Ishikawa (cell line): ENCODE results near the gene SERINC3.

ENCODE experiments used
- CEBPB ChIP-seq: IDR thresholded peaks from 2 replicates; pipeline ENCODE4 v1.6.1; 2012
- CREB1 ChIP-seq: IDR thresholded peaks from 2 replicates; pipeline ENCODE4 v1.6.1; 2012; ENCODE audit warnings: low read depth
- EGR1 ChIP-seq: IDR thresholded peaks from 2 replicates; pipeline ENCODE4 v1.6.1; 2012
- EP300 ChIP-seq: IDR thresholded peaks from 2 replicates; pipeline ENCODE4 v1.6.1; 2012; ENCODE audit warnings: borderline replicate concordance
- FOXM1 ChIP-seq: IDR thresholded peaks from 2 replicates; pipeline ENCODE4 v1.6.1; 2012; ENCODE audit warnings: low read depth, borderline replicate concordance
- MAX ChIP-seq: IDR thresholded peaks from 2 replicates; pipeline ENCODE4 v1.6.1; 2012
- NFIC ChIP-seq: IDR thresholded peaks from 2 replicates; pipeline ENCODE4 v1.6.1; 2012
- RAD21 ChIP-seq: IDR thresholded peaks from 2 replicates; pipeline ENCODE4 v1.6.1; 2012; ENCODE audit warnings: low read depth
- REST ChIP-seq: IDR thresholded peaks from 2 replicates; pipeline ENCODE4 v1.6.1; 2012; ENCODE audit warnings: low read depth, mild to moderate bottlenecking
- TAF1 ChIP-seq: IDR thresholded peaks from 2 replicates; pipeline ENCODE4 v1.6.1; 2012; ENCODE audit warnings: low read depth, mild to moderate bottlenecking
- TCF12 ChIP-seq: IDR thresholded peaks from 2 replicates; pipeline ENCODE4 v1.6.1; 2012; ENCODE audit warnings: low read depth
- TEAD4 ChIP-seq: IDR thresholded peaks from 2 replicates; pipeline ENCODE4 v1.6.1; 2012
- USF1 ChIP-seq: IDR thresholded peaks from 2 replicates; pipeline ENCODE4 v1.6.1; 2012
- YY1 ChIP-seq: IDR thresholded peaks from 2 replicates; pipeline ENCODE4 v1.6.1; 2012; ENCODE audit warnings: low read depth
- ZBTB7A ChIP-seq: IDR thresholded peaks from 2 replicates; pipeline ENCODE4 v1.6.1; 2012; ENCODE audit warnings: low read depth

The SERINC3 gene

GRCh38 chr20:44526129-44526528 is 4.3 kb upstream of the SERINC3 start:
- TF ChIP-seq CREB1 = no peak
- TF ChIP-seq EGR1 = no peak
- no peak for TF ChIP-seq TCF12
- no peak for TF ChIP-seq MAX
- TF ChIP-seq USF1 = no peak
- no peak for TF ChIP-seq REST
- TF ChIP-seq TEAD4 = no peak
- no peak for TF ChIP-seq FOXM1
- TF ChIP-seq ZBTB7A = no peak
- TF ChIP-seq YY1 = no peak
- TF ChIP-seq RAD21 = no peak
- TF ChIP-seq TAF1 = no peak
- no peak for TF ChIP-seq EP300
- no peak for TF ChIP-seq NFIC
- no peak for TF ChIP-seq CEBPB

- TF ChIP-seq TAF1 (no peak), MAX (no peak), EGR1 (no peak), ZBTB7A (no peak), CEBPB (no peak), TEAD4 (no peak), FOXM1 (no peak), REST (no peak), RAD21 (no peak), NFIC (no peak), EP300 (no peak), YY1 (no peak), TCF12 (no peak), CREB1 (no peak), USF1 (no peak)
These were observed 1.9 kb upstream of the SERINC3 start for GRCh38 chr20:44523746-44524145.

GRCh38 chr20:44522841-44523240 is 971 bp upstream of the SERINC3 start:
- TF ChIP-seq TEAD4 = no peak
- TF ChIP-seq RAD21 = no peak
- no peak for TF ChIP-seq USF1
- TF ChIP-seq MAX = no peak
- no peak for TF ChIP-seq FOXM1
- no peak for TF ChIP-seq REST

- TF ChIP-seq TAF1 (no peak), EP300 (no peak), TEAD4 (no peak), ZBTB7A (no peak), CREB1 (no peak), RAD21 (no peak), MAX (no peak), YY1 (no peak), EGR1 (no peak), CEBPB (no peak), NFIC (no peak), FOXM1 (no peak), TCF12 (no peak), REST (no peak), USF1 (no peak)
These were observed 989 bp downstream of the SERINC3 start for GRCh38 chr20:44520881-44521280.
